Tibial artery (tissue), 4 donors: Measurements from ENCODE around the gene CCDC68.

Experiments
- DNase-seq, 2 donors: peaks; one replicate each; pipeline ENCODE4 v3.0.0-alpha.2; 2019
- H3K27ac ChIP-seq, 2 donors: fragments of 200-600 bp; sonication (generic) in 1 of 2; 1 replicate in 1 of 2; 2 replicates in 1 of 2; pipeline ENCODE4 v1.5.1; 2018 to 2019; ENCODE audit warnings: mild to moderate bottlenecking in 1 of 2
- H3K27me3 ChIP-seq, 2 donors: fragments of 200-600 bp; sonication (generic) in 1 of 2; one replicate each; pipeline versions ENCODE4 v1.5.1 to v1.6.0; 2016 to 2019
- H3K36me3 ChIP-seq, 3 donors: fragments of 200-600 bp; sonication (generic) in 2 of 3; one replicate each; pipeline ENCODE4 v1.5.1; 2016 to 2019; ENCODE audit warnings: mild to moderate bottlenecking in 2 of 3
- H3K4me1 ChIP-seq, 4 donors: fragments of 200-600 bp; sonication (generic) in 2 of 4; 1 replicate in 3 of 4; 2 replicates in 1 of 4; pipeline ENCODE4 v1.5.1; 2016 to 2019
- H3K4me3 ChIP-seq, 2 donors: fragments of 200-600 bp; sonication (generic) in 1 of 2; 1 replicate in 1 of 2; 2 replicates in 1 of 2; pipeline ENCODE4 v1.5.1; 2018 to 2019; ENCODE audit warnings: mild to moderate bottlenecking in 2 of 2
- H3K9me3 ChIP-seq, 3 donors: fragments of 200-600 bp; sonication (generic) in 1 of 3; one replicate each; pipeline ENCODE4 v1.5.1; 2016 to 2019
- intact Hi-C: fragments of 100-400 bp; cut with DNase I; formaldehyde crosslinking; loops from one replicate; pipeline ENCODE4 v1.15.0; 2023; ENCODE audit warnings: low total_unique reads
- TF ChIP-seq, protein P1 (sequence below), 2 experiments: fragments of 200-600 bp in 1 of 2; fragments of 450-650 bp in 1 of 2; IDR thresholded peaks; one replicate each; pipeline ENCODE4 v1.5.1; 2017 to 2019; ENCODE audit warnings: antibody characterized with exemption in 2 of 2, mild to moderate bottlenecking in 1 of 2, moderate library complexity in 1 of 2

The CCDC68 gene

GRCh38 chr18:54881229-54881768 is 78.0 kb downstream of the CCDC68 start:
- Histone ChIP-seq H3K36me3 (no peaks in the 10 kb centered on the region), H3K27ac (no peak overlapping the region), H3K9me3 (no peaks in the 10 kb centered on the region), H3K4me1 (no peaks in the 10 kb centered on the region), H3K27me3 (no peaks in the 10 kb centered on the region), H3K4me3 (no peak overlapping the region)
- no peak for DNase-seq
- TF ChIP-seq, protein P1, sequence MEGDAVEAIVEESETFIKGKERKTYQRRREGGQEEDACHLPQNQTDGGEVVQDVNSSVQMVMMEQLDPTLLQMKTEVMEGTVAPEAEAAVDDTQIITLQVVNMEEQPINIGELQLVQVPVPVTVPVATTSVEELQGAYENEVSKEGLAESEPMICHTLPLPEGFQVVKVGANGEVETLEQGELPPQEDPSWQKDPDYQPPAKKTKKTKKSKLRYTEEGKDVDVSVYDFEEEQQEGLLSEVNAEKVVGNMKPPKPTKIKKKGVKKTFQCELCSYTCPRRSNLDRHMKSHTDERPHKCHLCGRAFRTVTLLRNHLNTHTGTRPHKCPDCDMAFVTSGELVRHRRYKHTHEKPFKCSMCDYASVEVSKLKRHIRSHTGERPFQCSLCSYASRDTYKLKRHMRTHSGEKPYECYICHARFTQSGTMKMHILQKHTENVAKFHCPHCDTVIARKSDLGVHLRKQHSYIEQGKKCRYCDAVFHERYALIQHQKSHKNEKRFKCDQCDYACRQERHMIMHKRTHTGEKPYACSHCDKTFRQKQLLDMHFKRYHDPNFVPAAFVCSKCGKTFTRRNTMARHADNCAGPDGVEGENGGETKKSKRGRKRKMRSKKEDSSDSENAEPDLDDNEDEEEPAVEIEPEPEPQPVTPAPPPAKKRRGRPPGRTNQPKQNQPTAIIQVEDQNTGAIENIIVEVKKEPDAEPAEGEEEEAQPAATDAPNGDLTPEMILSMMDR (IDR thresholded peaks at IDR 0.05), result no peak
- intact Hi-C loops, result no loop called here

DNA sequence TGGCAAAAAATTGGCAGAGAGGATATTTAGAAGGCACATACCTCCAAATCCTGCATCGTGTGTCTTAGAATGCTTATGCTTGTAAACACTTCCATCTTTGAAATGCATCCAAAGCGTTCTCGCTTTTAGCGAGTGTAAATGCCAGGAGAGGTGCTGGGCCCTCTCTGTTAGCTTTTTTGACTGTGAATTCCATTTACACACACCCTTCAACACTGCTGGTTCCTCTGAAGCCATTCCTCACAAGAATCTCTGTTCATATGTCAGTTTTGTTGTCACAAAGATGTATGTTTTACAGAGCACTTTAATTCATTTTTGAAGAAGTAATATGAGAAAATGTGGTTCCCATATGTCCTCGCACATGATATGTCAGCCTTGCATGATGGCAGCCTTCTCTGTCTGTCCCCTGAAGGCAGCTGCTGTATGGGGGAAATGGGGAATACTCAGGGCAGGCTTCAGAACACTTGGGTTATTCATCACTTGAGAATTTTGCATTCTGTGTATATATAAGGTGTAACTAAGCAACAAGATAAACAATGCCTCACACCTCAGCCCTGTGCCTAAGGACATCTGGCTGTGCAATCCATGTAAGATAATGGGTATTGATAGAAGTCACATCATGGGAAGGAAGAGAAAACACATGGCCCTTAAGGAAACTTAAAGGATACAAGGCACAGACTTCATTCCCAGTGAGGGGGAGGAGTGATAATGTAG is 78.7 kb downstream of the CCDC68 start:
- TF ChIP-seq, protein P1 (IDR thresholded peaks at IDR 0.05), result no peak
- Histone ChIP-seq H3K27me3 (no peaks in the 10 kb centered on the region), H3K36me3 (no peaks in the 10 kb centered on the region), H3K9me3 (no peaks in the 10 kb centered on the region), H3K4me1 (no peaks in the 10 kb centered on the region), H3K27ac (no peak overlapping the region), H3K4me3 (no peak overlapping the region)
- intact Hi-C loops, result no loop called here
- DNase-seq, result no peak

- H3K27me3 ChIP-seq, result no peaks in the 10 kb centered on the region
- no peak for DNase-seq
- H3K4me1 ChIP-seq, result no peaks in the 10 kb centered on the region
- no peak overlapping the region for H3K4me3 ChIP-seq
- H3K27ac ChIP-seq, result no peak overlapping the region
- no peaks in the 10 kb centered on the region for H3K9me3 ChIP-seq
- TF ChIP-seq, protein P1 (IDR thresholded peaks at IDR 0.05), result no peak
- no peaks in the 10 kb centered on the region for H3K36me3 ChIP-seq
- intact Hi-C loops, result no loop called here
These were observed 79.6 kb downstream of the CCDC68 start for GRCh38 chr18:54879691-54880090.

- TF ChIP-seq, protein P1 (IDR thresholded peaks at IDR 0.05), result no peak
- intact Hi-C loops, result no loop called here
These were observed 80.5 kb downstream of the CCDC68 start for GRCh38 chr18:54878659-54879358.

DNA sequence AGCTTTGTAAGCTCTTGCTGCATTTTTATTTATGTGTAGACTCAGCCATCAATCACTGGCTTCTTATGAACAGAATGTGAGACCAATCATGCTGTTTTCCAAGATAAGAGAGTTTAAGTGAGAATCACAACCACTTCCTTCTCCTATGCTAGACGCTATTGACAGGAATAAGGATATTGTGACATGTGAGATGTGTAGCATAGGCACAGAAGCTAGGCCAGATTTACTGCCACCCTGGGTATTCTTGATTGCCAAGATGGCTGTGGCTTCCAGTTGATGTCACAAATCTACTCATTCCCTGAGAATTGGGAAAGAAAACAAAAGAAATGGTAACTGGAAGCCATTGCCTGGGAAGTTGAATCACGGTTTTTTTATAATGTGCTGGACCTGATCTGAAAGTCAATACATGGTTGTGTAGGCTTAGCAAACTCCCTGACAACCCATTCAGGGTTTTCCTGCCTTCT is 81.1 kb downstream of the CCDC68 start:
- H3K27ac ChIP-seq, result no peak overlapping the region
- DNase-seq, result no peak
- no peak overlapping the region for H3K4me3 ChIP-seq
- no peaks in the 10 kb centered on the region for H3K4me1 ChIP-seq
- TF ChIP-seq, protein P1 (IDR thresholded peaks at IDR 0.05), result no peak
- H3K36me3 ChIP-seq, result no peaks in the 10 kb centered on the region
- H3K27me3 ChIP-seq, result no peaks in the 10 kb centered on the region
- no peaks in the 10 kb centered on the region for H3K9me3 ChIP-seq
- intact Hi-C loops, result no loop called here

More at GRCh38 chr18:54878659-54879358, 80.5 kb downstream of the CCDC68 start:
- Histone ChIP-seq H3K9me3 (no peaks in the 10 kb centered on the region), H3K36me3 (no peaks in the 10 kb centered on the region), H3K4me1 (no peaks in the 10 kb centered on the region), H3K27me3 (no peaks in the 10 kb centered on the region), H3K27ac (no peak overlapping the region), H3K4me3 (no peak overlapping the region)
- no peak for DNase-seq
